NB4 (cell line): Measurements from ENCODE around the gene GABBR1.

Experiments
- CTCF ChIP-seq: IDR thresholded peaks from one replicate; pipeline ENCODE4 v1.5.1; 2012; ENCODE audit warnings: low read depth, low read length
- POLR2A ChIP-seq: IDR thresholded peaks from 2 replicates; pipeline ENCODE4 v1.6.1; 2011; ENCODE audit warnings: mild to moderate bottlenecking; ENCODE audit not compliant: insufficient read length; ENCODE audit errors: extremely low read depth

- no peak for TF ChIP-seq CTCF
- TF ChIP-seq POLR2A: no peak
Observed at GRCh38 chr6:29627755-29628418, 5.1 kb downstream of the GABBR1 start.
